Panc1 (cell line): ENCODE data around the gene RAB11FIP3.

ENCODE experiments used
- POLR2AphosphoS5 ChIP-seq: IDR thresholded peaks from 2 replicates; pipeline ENCODE4 v1.6.1; 2012; ENCODE audit warnings: mild to moderate bottlenecking, low read depth, low read length, moderate library complexity
- TCF7L2 ChIP-seq: IDR thresholded peaks from 2 replicates; pipeline ENCODE4 v1.6.1; 2011; ENCODE audit warnings: mild to moderate bottlenecking, low read depth, low read length, inconsistent platforms
- TF ChIP-seq, protein P1 (sequence below): fragments of 450-650 bp; IDR thresholded peaks from 2 replicates; pipeline ENCODE4 v1.5.1; 2017; ENCODE audit warnings: mild to moderate bottlenecking
- TF ChIP-seq, protein P2 (sequence below), 2 experiments: IDR thresholded peaks; 2 replicates each; pipeline ENCODE4 v1.6.1; 2011 to 2012; ENCODE audit warnings: low read depth in 2 of 2, control low read depth in 1 of 2, low read length in 1 of 2, mild to moderate bottlenecking in 1 of 2, moderate library complexity in 1 of 2; ENCODE audit not compliant: insufficient read depth in 1 of 2

DNA sequence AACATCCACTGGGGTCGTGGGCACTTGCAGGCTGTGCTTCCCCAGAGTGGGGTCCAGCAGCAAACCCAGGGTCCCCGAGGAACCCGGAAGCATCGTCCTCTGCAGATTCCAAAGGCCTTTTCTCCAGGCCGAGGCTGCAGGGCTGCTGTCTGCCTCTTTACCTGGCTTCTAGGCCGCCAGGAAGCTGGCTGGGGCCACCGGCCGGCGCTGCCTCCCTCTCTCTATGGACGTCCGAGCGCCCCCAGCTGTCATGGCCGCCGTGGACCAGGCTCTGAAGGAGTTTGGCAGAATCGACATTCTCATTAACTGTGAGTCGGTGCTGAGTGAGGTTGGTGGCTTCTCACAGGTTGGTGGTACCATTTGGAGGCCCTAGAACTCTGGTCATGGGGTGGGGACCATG, 18.2 kb upstream of the RAB11FIP3 start:
- TF ChIP-seq, protein P1, sequence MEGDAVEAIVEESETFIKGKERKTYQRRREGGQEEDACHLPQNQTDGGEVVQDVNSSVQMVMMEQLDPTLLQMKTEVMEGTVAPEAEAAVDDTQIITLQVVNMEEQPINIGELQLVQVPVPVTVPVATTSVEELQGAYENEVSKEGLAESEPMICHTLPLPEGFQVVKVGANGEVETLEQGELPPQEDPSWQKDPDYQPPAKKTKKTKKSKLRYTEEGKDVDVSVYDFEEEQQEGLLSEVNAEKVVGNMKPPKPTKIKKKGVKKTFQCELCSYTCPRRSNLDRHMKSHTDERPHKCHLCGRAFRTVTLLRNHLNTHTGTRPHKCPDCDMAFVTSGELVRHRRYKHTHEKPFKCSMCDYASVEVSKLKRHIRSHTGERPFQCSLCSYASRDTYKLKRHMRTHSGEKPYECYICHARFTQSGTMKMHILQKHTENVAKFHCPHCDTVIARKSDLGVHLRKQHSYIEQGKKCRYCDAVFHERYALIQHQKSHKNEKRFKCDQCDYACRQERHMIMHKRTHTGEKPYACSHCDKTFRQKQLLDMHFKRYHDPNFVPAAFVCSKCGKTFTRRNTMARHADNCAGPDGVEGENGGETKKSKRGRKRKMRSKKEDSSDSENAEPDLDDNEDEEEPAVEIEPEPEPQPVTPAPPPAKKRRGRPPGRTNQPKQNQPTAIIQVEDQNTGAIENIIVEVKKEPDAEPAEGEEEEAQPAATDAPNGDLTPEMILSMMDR = no peak
- TF ChIP-seq POLR2AphosphoS5 (no peak), TCF7L2 (no peak)
- TF ChIP-seq, protein P2, sequence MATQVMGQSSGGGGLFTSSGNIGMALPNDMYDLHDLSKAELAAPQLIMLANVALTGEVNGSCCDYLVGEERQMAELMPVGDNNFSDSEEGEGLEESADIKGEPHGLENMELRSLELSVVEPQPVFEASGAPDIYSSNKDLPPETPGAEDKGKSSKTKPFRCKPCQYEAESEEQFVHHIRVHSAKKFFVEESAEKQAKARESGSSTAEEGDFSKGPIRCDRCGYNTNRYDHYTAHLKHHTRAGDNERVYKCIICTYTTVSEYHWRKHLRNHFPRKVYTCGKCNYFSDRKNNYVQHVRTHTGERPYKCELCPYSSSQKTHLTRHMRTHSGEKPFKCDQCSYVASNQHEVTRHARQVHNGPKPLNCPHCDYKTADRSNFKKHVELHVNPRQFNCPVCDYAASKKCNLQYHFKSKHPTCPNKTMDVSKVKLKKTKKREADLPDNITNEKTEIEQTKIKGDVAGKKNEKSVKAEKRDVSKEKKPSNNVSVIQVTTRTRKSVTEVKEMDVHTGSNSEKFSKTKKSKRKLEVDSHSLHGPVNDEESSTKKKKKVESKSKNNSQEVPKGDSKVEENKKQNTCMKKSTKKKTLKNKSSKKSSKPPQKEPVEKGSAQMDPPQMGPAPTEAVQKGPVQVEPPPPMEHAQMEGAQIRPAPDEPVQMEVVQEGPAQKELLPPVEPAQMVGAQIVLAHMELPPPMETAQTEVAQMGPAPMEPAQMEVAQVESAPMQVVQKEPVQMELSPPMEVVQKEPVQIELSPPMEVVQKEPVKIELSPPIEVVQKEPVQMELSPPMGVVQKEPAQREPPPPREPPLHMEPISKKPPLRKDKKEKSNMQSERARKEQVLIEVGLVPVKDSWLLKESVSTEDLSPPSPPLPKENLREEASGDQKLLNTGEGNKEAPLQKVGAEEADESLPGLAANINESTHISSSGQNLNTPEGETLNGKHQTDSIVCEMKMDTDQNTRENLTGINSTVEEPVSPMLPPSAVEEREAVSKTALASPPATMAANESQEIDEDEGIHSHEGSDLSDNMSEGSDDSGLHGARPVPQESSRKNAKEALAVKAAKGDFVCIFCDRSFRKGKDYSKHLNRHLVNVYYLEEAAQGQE (IDR thresholded peaks at IDR 0.05; ENCODE audit: insufficient read depth in 1 of 2, low read depth in 2 of 2, low read length in 1 of 2) = no peak
